GM12878 (cell line): ENCODE measurements around the gene COMMD7. TPM values are rescaled to one million over a fixed set of nuclear protein-coding genes. Genes with fewer than 3 reads are reported as not detected.
"Not testable (repeated sequence)": the region's sequence is repeated elsewhere in the genome, so short reads cannot be mapped to it uniquely, and the experiment has no call there.

Experiments
- ATAC-seq: fragments of 200-7000 bp; cut with Tn5 transposase; 3 replicates; pipeline ENCODE4 v1.9.1; 2020; ENCODE audit warnings: mild to moderate bottlenecking, moderate library complexity
- BruUV-seq: library from RNA; stranded (reverse); fragments of 400-500 nt; replicated peaks from 2 replicates; lab custom pipeline; 2021; lab: Mats Ljungman, UMichigan
- CTCF ChIA-PET: fragments of 300-600 bp; sonication (Branson Sonifier 250); formaldehyde crosslinking; extraction: SDS; loops from one replicate; lab custom pipeline; 2021; ENCODE audit warnings: inconsistent platforms; lab: Yijun Ruan, JAX
- POLR2A ChIA-PET: fragments of 350-600 bp; formaldehyde crosslinking; extraction: SDS; loops from one replicate; lab custom pipeline; 2021; ENCODE audit warnings: inconsistent platforms; lab: Charles Lee
- RAD21 ChIA-PET: fragments of 300-600 bp; sonication (Branson Sonifier 250); formaldehyde crosslinking; loops from one replicate; lab custom pipeline; 2023; ENCODE audit warnings: antibody characterized with exemption; ENCODE audit not compliant: unreplicated experiment; lab: Charles Lee
- SMC1A ChIA-PET: fragments of 300-600 bp; sonication (Branson Sonifier 250); formaldehyde crosslinking; loops from one replicate; lab custom pipeline; 2023; ENCODE audit not compliant: unreplicated experiment, uncharacterized antibody; lab: Charles Lee
- DNase-seq: peaks from one replicate; pipeline ENCODE4 v3.0.0-alpha.2; 2011; ENCODE audit warnings: low read depth, low spot score
- FAIRE-seq: peaks from 3 replicates; lab custom pipeline; 2011; peaks lifted over from hg19 to GRCh38; lab: Jason Lieb, UNC
- H2AFZ ChIP-seq: 2 replicates; pipeline ENCODE4 v1.6.0; 2011; ENCODE audit warnings: low read depth, low read length, control low read depth; ENCODE audit not compliant: control insufficient read depth
- H3K27ac ChIP-seq: 2 replicates; pipeline ENCODE4 v1.5.1; 2011; ENCODE audit warnings: control low read depth; ENCODE audit not compliant: control insufficient read depth, insufficient read depth
- H3K27me3 ChIP-seq, 2 experiments: replicated peaks in 1 of 2; 2 replicates each; pipeline versions ENCODE4 v1.6.0 to v1.6.1; 2011; ENCODE audit warnings: low read length in 1 of 2; ENCODE audit not compliant: control insufficient read depth in 2 of 2, insufficient read depth in 2 of 2
- H3K36me3 ChIP-seq, 2 experiments: 2 replicates each; pipeline ENCODE4 v1.5.1; 2011; ENCODE audit warnings: low read length in 1 of 2; ENCODE audit not compliant: control insufficient read depth in 2 of 2, insufficient read depth in 2 of 2
- H3K4me1 ChIP-seq: 2 replicates; pipeline ENCODE4 v1.6.1; 2011; ENCODE audit warnings: mild to moderate bottlenecking, low read length, moderate library complexity, mixed read lengths; ENCODE audit not compliant: control insufficient read depth, insufficient read depth
- H3K4me2 ChIP-seq: 2 replicates; pipeline ENCODE4 v1.6.0; 2011; ENCODE audit warnings: control low read depth; ENCODE audit not compliant: control insufficient read depth, insufficient read depth
- H3K4me3 ChIP-seq: fragments of 200-600 bp; sonication (generic); 2 replicates; pipeline ENCODE4 v1.5.1; 2016
- H3K79me2 ChIP-seq: 2 replicates; pipeline ENCODE4 v1.6.0; 2011; ENCODE audit warnings: low read length; ENCODE audit not compliant: control insufficient read depth, insufficient read depth
- H3K9ac ChIP-seq: 2 replicates; pipeline ENCODE4 v1.8.0; 2011; ENCODE audit warnings: low read length, control low read depth, mixed read lengths; ENCODE audit not compliant: control insufficient read depth, insufficient read depth
- H3K9me3 ChIP-seq: replicated peaks from 3 replicates; pipeline ENCODE4 v1.5.1; 2011; ENCODE audit warnings: mild to moderate bottlenecking, low read length; ENCODE audit not compliant: control insufficient read depth, insufficient read depth
- H4K20me1 ChIP-seq: 2 replicates; pipeline ENCODE4 v1.6.0; 2011; ENCODE audit not compliant: control insufficient read depth, insufficient read depth
- ATF7 ChIP-seq: fragments of 450-650 bp; IDR thresholded peaks from 2 replicates; pipeline ENCODE4 v1.6.1; 2016; ENCODE audit warnings: low read depth, mild to moderate bottlenecking
- DPF2 ChIP-seq: fragments of 450-650 bp; IDR thresholded peaks from 2 replicates; pipeline ENCODE4 v1.6.1; 2017; ENCODE audit warnings: mild to moderate bottlenecking
- EP300 ChIP-seq, 2 experiments: fragments of 150-350 bp in 1 of 2; IDR thresholded peaks; 2 replicates each; pipeline ENCODE4 v1.6.1; 2011 to 2012; ENCODE audit warnings: low read depth in 2 of 2, low read length in 2 of 2, borderline replicate concordance in 1 of 2, improper control_type of control experiment in 1 of 2, inconsistent platforms in 1 of 2; ENCODE audit not compliant: control insufficient read depth in 1 of 2
- HDAC6 ChIP-seq: fragments of 200-600 bp; sonication (generic); IDR thresholded peaks from one replicate; pipeline ENCODE4 v1.8.0; 2017; ENCODE audit warnings: antibody characterized with exemption; ENCODE audit not compliant: unreplicated experiment
- PML ChIP-seq: IDR thresholded peaks from 2 replicates; pipeline ENCODE4 v1.6.1; 2012; ENCODE audit warnings: low read length, inconsistent platforms
- POLR2A ChIP-seq: IDR thresholded peaks from 2 replicates; pipeline ENCODE4 v1.6.1; 2011; ENCODE audit warnings: low read depth, mild to moderate bottlenecking, low read length
- POLR2AphosphoS5 ChIP-seq: IDR thresholded peaks from 2 replicates; pipeline ENCODE4 v1.6.1; 2011; ENCODE audit warnings: mild to moderate bottlenecking, low read length, inconsistent platforms
- RB1 ChIP-seq: fragments of 450-650 bp; formaldehyde crosslinking; IDR thresholded peaks from 2 replicates; pipeline ENCODE4 v1.6.1; 2017; ENCODE audit warnings: mild to moderate bottlenecking, borderline replicate concordance
- SUPT20H ChIP-seq: IDR thresholded peaks from 2 replicates; pipeline ENCODE4 v1.6.1; 2011; ENCODE audit warnings: low read depth, mild to moderate bottlenecking, low read length, moderate library complexity, borderline replicate concordance; ENCODE audit not compliant: control insufficient read depth
- SUZ12 ChIP-seq: fragments of 200-600 bp; sonication (generic); IDR thresholded peaks from one replicate; pipeline ENCODE4 v1.6.1; 2018; ENCODE audit warnings: antibody characterized with exemption, mild to moderate bottlenecking; ENCODE audit not compliant: unreplicated experiment
- TBL1XR1 ChIP-seq: IDR thresholded peaks from 2 replicates; pipeline ENCODE4 v1.6.1; 2012; ENCODE audit warnings: low read depth, low read length, improper control_type of control experiment
- WGBS: methylation state at CpG from one replicate; pipeline ENCODE4 v1.1.6; 2016; ENCODE audit warnings: low lambda C conversion rate; ENCODE audit not compliant: insufficient replicate concordance, insufficient coverage; ENCODE audit errors: missing lambda C conversion rate; 5-methylcytosine and 5-hydroxymethylcytosine counted together
- in situ Hi-C: fragments of 300-500 bp; cut with MboI; formaldehyde crosslinking; loops from 9 replicates; pipeline ENCODE4 v1.14.3; 2018; ENCODE audit warnings: mixed read lengths
- intact Hi-C: fragments of 100-400 bp; cut with micrococcal nuclease; formaldehyde crosslinking; loops from one replicate; pipeline ENCODE4 v1.14.2; 2022; ENCODE audit not compliant: unreplicated experiment
- polyA plus RNA-seq, 11 experiments: library from polyadenylated mRNA; depleted of rRNA in 4 of 11; unstranded in 6 of 11; stranded (reverse) in 5 of 11; fragments of >200 nt; fragmentation: Nextera tagmentation in 4 of 11; fragmentation: Illumina TruSeq in 1 of 11; extraction: Ambion mirVana in 4 of 11; extraction: Trizol in 1 of 11; gene quantifications; 1 replicate in 1 of 11; 2 replicates in 10 of 11; pipeline versions ENCODE4 v1.2.1 to v1.2.3, GENCODE V29; 2011 to 2016; ENCODE audit warnings: inconsistent platforms in 2 of 11, missing spikeins in 2 of 11, low read depth in 1 of 11
- total RNA-seq, 4 experiments: library from RNA; depleted of rRNA in 3 of 4; stranded (reverse); fragments of >200 nt in 3 of 4; fragmentation: Illumina TruSeq in 1 of 4; extraction: Trizol in 1 of 4; gene quantifications; 2 replicates each; pipeline versions ENCODE4 v1.2.1 to v1.2.3, GENCODE V29; 2013 to 2021
- TF ChIP-seq, protein P1 (sequence below): IDR thresholded peaks from 2 replicates; pipeline ENCODE4 v1.6.1; 2012; ENCODE audit warnings: improper control_type of control experiment, low read depth, low read length; ENCODE audit not compliant: insufficient replicate concordance
- TF ChIP-seq, protein P2 (sequence below): IDR thresholded peaks from 2 replicates; pipeline ENCODE4 v1.6.1; 2012; ENCODE audit warnings: low read depth, low read length, improper control_type of control experiment

COMMD7 gene
- total and polyA plus RNA-seq, 10 of the 15 experiments (the other 5 are each of a cell fraction or from before 2014, with no cell fraction given), result 9.1 to 61.0 (median 27.7) TPM

DNA sequence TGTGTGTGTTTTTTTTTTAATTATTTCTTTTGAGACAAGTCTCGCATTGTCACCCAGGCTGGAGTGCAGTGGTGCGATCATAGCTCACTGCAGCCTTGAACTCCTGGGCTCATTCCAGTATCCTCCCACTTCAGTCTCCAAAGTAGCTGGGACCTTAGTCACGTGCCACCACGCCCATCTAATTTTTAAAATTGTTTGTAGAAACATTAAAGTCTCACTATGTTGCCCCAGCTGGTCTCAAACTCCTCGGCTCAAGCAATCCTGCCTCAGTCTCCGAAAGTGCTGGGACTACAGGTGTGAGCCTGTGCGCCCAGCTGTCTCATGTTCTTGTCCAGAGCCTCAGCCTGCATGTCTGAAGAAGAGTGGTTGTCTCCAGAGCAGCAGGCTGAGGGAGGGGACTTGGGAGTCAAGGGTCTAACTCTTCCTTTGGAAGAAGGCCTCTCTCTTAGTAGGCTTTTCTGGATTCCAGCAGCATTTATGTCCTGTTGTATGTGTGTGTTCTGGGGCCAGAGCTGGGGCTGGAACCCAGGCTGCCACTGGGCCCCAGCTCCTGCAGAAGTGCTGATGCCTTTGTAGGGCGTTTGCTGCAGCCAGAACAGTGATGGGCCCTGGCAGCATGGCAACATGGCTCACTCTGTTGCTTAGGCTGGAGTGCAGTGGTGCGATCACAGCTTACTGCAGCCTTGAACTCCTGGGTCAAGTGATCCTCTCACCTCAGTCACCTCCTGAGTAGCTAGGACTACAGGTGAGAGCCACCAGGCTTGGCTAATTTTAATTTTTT is 24.3 kb upstream of the COMMD7 start:
- CTCF ChIA-PET, result interaction anchor here (1.1 kb wide), 1 partner anchor 95 kb away, joined by 3 read pairs; no protein-coding TSS in a partner anchor
- in situ Hi-C loops, result no loop called here

DNA sequence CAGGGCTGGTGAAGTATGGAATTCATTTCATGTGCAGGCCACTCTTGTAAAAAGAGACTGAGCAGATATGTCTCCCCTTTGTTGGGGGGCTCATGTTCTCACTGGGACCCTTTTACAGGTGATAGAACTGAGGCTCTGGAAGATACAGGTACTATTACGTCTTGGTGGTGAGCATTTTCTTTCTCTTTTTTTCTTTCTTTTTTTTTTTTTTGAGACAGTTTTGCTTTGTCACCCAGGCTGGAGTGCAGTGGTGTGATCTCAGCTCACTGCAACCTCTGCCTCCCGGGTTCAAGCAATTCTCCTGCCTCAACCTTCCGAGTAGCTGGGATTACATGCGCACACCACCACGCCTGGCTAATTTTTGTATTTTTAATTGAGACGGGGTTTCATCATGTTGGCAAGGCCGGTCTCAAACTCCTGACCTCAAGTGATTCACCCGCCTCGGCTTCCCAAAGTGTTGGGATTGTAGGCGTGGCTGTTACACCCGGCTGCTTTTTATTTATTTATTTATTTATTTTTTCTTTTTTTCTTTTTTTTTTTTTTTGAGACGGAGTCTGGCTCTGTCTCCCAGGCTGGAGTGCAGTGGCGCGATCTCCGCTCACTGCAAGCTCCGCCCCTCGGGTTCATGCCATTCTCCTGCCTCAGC is 22.1 kb upstream of the COMMD7 start:
- H3K9ac ChIP-seq, H3K36me3 ChIP-seq, in situ Hi-C loops, SMC1A ChIA-PET, ATAC-seq, H4K20me1 ChIP-seq, intact Hi-C loops, H3K4me1 ChIP-seq, RAD21 ChIA-PET, H2AFZ ChIP-seq, H3K79me2 ChIP-seq, H3K4me2 ChIP-seq, H3K4me3 ChIP-seq, H3K27ac ChIP-seq, H3K27me3 ChIP-seq, H3K9me3 ChIP-seq, BruUV-seq, DNase-seq, FAIRE-seq, POLR2A ChIA-PET: not testable (repeated sequence)
- WGBS, result 66% methylated on average over 12 of the region's 17 CpGs
- CTCF ChIA-PET, result interaction anchor here (3.3 kb wide), 1 partner anchor 13 kb away, joined by 15 read pairs; no protein-coding TSS in a partner anchor

More for the DNA sequence above, 24.3 kb upstream of the COMMD7 start:
- no peaks in the 10 kb centered on the region for H4K20me1 ChIP-seq
- no peak overlapping the region for H2AFZ ChIP-seq
- no peaks in the 10 kb centered on the region for H3K9me3 ChIP-seq
- H3K9ac ChIP-seq, result no peak overlapping the region
- H3K4me2 ChIP-seq, result no peak overlapping the region
- POLR2A ChIA-PET, result no interaction called here
- FAIRE-seq, result no peak
- intact Hi-C loops, result no loop called here
- TF ChIP-seq, protein P1, sequence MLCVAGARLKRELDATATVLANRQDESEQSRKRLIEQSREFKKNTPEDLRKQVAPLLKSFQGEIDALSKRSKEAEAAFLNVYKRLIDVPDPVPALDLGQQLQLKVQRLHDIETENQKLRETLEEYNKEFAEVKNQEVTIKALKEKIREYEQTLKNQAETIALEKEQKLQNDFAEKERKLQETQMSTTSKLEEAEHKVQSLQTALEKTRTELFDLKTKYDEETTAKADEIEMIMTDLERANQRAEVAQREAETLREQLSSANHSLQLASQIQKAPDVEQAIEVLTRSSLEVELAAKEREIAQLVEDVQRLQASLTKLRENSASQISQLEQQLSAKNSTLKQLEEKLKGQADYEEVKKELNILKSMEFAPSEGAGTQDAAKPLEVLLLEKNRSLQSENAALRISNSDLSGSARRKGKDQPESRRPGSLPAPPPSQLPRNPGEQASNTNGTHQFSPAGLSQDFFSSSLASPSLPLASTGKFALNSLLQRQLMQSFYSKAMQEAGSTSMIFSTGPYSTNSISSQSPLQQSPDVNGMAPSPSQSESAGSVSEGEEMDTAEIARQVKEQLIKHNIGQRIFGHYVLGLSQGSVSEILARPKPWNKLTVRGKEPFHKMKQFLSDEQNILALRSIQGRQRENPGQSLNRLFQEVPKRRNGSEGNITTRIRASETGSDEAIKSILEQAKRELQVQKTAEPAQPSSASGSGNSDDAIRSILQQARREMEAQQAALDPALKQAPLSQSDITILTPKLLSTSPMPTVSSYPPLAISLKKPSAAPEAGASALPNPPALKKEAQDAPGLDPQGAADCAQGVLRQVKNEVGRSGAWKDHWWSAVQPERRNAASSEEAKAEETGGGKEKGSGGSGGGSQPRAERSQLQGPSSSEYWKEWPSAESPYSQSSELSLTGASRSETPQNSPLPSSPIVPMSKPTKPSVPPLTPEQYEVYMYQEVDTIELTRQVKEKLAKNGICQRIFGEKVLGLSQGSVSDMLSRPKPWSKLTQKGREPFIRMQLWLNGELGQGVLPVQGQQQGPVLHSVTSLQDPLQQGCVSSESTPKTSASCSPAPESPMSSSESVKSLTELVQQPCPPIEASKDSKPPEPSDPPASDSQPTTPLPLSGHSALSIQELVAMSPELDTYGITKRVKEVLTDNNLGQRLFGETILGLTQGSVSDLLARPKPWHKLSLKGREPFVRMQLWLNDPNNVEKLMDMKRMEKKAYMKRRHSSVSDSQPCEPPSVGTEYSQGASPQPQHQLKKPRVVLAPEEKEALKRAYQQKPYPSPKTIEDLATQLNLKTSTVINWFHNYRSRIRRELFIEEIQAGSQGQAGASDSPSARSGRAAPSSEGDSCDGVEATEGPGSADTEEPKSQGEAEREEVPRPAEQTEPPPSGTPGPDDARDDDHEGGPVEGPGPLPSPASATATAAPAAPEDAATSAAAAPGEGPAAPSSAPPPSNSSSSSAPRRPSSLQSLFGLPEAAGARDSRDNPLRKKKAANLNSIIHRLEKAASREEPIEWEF, result no peak
- TF ChIP-seq SUPT20H (no peak), TBL1XR1 (no peak), RB1 (no peak), SUZ12 (no peak), HDAC6 (no peak), DPF2 (no peak), POLR2A (no peak), ATF7 (no peak), POLR2AphosphoS5 (no peak), PML (no peak), EP300 (IDR thresholded peaks at IDR 0.05; ENCODE audit: borderline replicate concordance in 1 of 2, control insufficient read depth in 1 of 2, low read depth in 2 of 2, low read length in 2 of 2) (no peak)
- TF ChIP-seq, protein P2, sequence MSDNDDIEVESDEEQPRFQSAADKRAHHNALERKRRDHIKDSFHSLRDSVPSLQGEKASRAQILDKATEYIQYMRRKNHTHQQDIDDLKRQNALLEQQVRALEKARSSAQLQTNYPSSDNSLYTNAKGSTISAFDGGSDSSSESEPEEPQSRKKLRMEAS, result no peak
- no peak for DNase-seq
- H3K36me3 ChIP-seq, result no peaks in the 10 kb centered on the region
- no peaks in the 10 kb centered on the region for H3K79me2 ChIP-seq
- H3K27me3 ChIP-seq, result no peaks in the 10 kb centered on the region; a peak in 2 of 4 replicates
- SMC1A ChIA-PET, result no interaction called here
- RAD21 ChIA-PET, result interaction anchor here (0.7 to 1.0 kb wide), 2 partner anchors 11 to 245 kb away, joined by 3 to 4 read pairs; no protein-coding TSS in a partner anchor
- WGBS, result 62% methylated on average over 9 of the region's 9 CpGs
- H3K4me1 ChIP-seq, result peaks cover 17% of the 10 kb centered on the region
- no TSS peak for BruUV-seq
- no peak overlapping the region for H3K27ac ChIP-seq
- H3K4me3 ChIP-seq, result no peak overlapping the region
- ATAC-seq, result no peak
